NCI-H524 treated with DMSO at 0.1 percent for 48 hours (cell line): ENCODE results near the gene MACO1.
A peak's percentile ranks its signal among the peaks of the same experiment; 100 is the strongest.

ENCODE experiments used
- DNase-seq: peaks from one replicate; lab custom pipeline; 2025; lab: John Stamatoyannopoulos, UW

The MACO1 gene

DNA sequence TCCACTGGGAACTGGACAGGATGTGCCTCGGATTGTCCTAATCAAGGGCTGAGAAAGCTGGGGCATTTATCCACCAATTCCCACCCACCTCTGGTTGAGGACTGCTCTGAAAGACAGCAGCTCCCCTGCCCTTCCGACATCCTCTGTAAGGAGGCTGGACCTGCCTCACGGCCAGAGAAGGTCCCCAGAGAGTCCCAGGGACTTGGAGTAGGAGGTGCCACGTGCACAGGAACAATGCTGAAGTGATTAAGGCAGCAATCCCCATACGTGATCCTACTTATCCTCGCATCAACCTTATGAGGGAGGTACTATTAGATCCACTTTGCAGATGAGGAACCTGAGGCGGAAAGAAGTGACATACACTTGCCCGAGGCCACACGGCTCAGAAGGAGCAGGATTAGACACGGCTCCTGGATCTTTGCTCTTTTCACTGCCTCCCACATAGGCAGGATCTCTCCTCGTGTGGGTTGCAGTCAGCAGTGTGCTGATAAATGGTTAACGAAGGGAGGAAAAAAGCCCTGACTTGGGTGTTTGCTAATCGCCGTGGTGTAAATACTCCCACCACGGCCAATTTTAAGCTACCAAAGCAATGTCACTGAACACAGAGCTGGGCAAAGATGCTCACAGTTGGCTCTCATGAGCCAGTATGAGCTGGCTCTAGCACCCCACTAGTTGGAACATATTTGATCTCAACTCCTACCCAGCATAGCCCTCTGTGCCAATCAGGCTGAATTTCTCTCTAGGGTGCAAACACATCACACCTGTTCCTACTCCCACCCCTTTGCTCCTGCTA lies 94.1 kb downstream of the MACO1 start:
- no peak for DNase-seq

DNA sequence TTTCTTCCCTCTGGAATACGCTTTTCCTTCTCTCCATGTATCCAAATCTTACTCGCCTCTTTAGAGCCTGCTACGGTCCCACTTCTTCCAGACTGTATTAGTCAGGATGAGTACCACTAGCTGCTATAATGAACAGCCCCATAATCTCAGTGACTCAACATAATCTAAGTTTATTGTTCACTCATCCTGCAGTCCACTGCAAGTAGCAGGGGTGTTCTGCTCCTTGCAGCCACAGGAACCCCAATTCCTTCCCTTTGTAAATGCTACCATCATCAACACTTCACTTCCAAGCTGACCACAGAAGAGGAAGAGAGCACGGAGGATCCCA lies 94.6 kb downstream of the MACO1 start:
- no peak for DNase-seq

DNA sequence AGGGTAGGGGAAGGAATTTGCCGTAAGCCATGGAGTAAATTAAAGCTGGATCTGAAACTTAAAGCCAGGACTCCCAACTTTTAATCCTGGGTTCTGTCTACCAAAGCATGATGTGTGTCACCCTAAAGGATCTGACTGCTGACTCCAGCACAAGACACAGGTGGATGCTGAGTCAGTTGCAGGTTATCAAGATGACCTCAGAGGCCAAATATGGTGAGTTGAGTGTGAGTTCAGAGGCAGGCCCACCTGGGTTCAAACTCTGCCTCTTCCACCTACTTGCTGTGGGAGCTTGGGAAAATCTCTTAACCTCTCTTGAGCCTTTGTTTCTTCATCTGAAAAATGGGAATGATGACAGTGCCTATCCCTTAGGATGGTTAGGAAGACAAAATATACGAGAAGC lies 96.1 kb downstream of the MACO1 start:
- no peak for DNase-seq

DNA sequence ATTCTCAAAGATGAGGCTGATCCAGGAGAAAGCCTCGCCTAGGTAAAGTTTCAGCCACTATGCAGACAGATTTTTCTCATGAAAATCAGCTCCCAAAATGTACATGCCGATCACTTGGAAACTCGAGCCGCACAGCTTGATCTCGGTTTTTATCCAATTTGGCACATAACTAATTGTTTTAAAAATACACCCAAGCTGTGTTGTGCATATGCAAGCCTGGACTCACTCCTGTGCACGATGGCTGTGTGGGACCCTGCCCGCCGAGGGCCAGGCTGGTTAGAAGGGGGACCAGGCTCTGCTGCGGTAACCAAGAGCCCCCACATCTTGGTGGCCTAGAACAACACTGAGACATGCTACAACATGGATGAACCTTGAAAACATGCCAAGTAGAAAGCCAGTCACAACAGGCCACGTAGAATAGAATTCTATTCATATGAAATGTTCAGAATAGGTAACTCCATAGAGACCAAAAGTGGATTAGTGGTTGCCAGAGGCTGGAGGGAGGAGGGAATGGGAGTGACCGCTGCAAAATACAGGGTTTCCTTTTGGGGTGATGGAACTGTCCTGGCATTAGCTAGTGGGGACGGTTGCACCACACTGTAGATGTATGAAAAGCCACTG lies 96.6 kb downstream of the MACO1 start:
- DNase-seq = no peak

DNA sequence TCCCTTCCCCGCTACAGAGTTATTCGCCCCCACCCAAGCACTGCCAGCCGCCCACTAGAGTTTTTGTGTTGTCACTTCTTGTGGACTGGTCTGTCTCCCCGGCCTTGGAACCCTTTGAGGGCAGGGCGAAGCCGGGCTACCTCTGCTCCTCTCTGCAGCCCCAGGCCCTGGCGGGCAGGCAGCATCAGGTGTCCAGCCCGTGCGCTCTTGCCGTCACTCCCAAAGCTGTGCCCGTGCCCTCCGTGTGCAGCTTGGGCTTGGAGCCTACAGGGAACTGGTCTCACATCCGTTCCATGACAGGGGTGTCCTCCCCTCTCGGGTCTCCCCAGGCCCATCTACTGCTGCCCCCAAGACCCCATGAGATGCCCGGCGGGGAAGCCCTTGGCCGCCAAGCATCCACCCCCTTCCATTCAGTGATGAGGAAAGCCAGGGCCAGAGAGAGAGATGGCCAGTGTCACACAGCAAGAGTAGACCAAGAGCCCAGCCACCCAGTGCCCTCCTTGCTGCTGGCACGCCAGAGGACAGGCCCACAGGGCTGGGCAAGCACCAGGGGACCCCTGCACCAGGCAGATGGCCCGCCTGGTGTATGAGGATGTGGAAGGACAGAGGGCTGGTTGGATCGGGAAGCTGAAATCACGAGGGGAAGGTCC lies 97.4 kb downstream of the MACO1 start:
- no peak for DNase-seq

DNA sequence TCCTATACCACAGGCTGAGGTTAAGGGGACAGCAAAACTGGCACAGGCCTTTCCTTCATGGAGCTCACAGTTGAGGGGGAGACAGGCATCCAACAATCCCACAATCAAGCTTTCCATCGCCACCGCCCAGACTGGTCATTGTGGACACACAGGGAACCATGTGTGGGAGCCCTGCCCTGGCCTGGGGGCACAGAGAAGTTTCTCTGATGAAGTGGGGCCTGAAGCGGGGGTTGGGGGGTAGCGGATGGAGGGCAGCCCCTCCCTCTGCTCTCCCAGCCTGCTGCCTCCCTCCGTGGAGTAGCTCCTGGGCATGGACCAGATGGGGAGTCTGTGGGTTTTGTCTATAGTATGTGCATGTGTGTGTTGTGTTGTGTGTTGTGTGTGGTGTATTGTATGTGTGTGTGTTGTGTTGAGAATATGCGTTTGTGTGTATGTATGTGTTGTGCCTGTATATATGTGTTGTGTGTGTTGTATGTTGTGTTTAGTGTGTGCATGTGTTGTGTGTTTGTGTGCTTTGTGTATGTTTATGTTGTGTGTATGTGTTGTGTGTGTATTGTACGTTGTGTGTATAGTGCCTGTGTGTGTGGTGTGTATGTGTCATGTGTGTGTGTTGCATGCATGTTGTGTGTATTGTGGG lies 98.3 kb downstream of the MACO1 start:
- DNase-seq = no peak

DNA sequence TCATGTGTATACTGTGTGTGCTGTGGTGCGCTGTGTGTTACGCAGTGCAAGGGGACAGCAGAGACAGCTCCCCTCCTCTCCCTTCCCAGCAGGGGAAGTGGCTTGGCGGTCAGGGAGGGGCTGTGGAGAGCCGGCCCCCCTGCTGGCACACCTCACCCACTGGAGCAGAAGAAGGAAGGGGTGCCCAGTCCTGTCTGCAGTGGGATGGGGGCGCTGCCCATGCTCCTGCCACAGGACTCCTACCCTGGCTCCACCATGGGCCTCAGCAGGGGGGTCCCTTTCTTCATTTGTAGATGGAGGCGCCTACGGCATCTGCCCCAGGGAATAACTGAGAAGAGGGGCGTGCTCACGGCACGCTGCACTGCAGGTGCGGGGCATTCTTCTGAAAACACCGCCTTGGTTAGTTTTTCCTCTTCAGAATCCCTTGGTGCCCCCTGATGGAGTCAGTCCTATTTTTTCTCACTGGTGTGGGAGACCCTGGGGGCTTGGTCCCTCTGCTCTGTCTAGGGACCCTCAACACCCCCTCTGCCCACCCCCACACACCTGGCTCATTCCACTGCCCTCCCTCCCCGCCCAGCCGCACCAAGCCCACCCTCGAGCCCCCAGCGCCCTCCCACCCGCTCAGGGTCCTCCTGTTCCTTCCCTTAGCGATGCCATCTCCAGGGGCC lies 99.0 kb downstream of the MACO1 start:
- DNase-seq = no peak

DNA sequence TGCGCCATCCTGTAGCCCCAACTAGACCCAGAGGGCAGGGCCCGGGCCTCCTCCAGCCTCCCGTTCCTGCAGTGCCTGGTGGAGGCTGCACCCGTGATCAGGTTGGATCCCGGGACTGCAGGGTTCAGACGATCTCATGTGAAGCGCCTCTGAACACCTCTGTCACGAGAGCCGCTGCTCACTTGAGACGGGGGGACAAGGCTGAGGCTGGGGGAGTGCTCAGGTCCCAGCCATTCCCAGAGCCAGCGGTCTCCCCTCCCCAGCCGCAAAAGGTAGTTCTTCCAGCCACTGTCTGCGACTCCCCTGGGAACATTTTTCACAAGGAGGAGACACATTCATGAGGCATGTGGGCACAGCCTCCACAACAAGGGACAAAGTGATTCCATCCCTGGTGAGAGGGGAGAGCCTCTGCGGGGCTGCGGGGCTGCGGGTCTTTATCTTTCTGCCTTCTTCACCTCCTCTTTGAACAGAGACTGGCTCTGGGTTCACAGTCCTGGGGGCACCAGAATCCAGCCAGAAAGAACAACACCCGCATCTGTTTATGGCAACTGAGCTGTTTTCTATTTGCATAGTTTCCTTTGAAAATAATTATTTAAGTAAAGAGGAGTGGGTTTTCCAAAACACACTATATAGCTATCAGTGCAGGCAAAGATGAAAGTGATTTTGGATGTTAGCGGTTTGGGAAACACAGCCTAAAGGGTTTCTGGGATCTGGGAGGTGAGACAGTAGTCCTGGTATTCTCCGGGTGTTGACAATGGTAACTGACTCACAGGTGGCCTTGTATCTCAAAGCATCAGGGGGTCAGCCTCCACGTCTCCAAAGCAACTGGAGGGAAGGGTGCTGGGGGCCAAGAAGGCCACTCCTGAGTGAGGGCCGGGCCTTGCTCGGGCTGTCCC lies 99.7 kb downstream of the MACO1 start:
- no peak for DNase-seq

DNA sequence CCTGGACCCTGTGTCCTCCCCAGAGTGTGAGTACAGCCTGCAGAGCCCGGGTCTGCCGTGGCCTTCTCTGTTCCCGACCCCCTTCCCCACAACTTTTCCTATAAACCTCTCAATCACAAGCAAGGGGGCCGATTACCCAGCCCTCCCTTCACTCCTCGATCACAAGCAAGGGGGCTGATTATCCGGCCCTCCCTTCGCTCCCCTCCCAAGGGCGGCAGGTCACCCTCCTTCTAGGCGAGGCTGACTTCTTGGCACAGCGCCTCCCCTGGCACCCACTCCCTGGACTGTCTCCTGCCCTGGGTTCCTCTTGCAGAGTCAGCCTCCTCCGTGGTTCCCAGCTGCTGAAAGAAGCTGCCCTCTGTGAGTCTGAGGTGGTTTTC lies 100.4 kb downstream of the MACO1 start:
- no peak for DNase-seq

DNA sequence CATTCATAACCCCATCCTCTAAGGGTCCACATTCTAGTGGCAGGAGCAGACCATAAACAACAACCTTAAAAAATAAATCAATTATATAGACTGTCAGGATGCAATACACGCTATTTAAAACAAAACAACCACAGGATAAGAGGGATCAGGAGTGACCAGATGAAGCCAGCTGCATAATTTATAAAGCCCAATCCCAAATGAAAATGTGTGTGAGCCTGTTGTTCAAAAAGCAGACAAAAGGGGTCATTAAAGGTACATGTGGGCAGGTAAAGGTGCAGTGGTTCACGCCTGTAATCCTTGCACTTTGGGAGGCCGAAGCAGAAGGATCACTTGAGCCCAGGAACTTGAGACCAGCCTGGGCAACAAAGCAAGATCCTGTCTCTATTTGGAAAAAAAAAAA lies 102.3 kb downstream of the MACO1 start:
- no peak for DNase-seq

DNA sequence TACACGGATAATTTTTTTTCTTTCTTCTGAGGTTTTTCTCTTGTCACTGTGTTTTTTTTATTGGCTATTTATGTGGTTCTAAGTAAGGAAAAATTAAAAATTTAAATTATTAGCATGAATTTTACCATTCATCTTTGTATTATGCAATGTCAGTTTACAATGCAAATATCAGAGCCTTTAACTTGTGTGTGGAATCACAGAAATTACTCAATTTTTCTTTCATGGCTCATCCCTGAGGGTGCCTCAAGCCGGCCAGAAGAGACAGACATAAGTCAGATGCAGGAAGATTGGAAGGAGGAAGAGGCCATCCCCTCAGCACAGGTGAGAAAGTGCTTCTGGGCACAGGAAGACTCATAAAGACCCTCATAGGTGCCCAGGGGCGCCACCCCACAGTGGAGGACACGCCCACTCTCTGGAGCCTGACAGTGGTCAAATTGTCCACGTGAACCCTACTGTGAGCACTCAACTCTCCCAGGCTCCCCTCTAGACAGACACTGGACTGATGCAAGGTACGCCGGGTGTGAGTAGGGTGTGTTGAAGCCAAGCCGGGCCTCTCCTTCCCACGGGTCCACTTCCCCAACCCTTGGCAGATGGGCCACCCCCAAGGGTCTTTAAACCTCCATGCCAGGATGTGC lies 103.2 kb downstream of the MACO1 start:
- DNase-seq = no peak

DNA sequence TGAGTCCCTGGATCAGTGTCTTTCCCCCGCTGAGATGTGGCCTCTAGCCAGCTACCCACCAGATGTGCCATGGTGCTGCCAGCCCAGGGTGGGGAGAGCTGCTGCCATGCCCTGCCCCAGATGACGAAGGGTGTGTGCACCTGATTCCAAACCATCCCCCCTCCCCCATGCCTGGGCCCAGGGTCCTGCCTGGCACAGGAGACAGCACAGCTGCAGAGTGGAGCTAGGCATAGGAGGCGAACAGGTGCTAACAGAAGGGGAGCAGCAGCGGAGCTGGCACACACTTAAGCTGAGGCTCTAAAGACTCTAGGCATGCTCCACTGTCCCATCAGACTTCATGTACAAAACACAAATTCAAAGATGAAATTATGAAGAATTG lies 103.7 kb downstream of the MACO1 start:
- DNase-seq = peak; percentile 46

DNA sequence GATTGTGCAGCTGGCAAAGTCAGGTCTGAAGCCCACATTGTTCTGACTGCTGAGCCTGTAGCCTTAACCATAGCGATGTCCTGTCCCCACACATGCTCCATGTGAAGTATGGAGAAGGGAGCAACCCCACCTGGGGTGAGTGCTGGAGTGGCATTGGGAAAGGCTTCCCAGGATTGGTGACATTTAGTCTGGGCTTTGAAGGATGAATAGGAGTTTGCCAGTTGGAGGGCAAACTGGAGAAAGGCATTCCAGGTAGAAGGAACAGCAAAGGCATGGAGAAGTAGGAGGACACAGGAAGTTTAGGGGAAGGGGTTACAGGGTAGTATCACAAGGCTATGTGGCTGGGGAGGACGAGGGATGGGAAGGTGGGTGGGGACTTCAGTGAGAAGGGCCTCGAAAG lies 105.4 kb downstream of the MACO1 start:
- no peak for DNase-seq

DNA sequence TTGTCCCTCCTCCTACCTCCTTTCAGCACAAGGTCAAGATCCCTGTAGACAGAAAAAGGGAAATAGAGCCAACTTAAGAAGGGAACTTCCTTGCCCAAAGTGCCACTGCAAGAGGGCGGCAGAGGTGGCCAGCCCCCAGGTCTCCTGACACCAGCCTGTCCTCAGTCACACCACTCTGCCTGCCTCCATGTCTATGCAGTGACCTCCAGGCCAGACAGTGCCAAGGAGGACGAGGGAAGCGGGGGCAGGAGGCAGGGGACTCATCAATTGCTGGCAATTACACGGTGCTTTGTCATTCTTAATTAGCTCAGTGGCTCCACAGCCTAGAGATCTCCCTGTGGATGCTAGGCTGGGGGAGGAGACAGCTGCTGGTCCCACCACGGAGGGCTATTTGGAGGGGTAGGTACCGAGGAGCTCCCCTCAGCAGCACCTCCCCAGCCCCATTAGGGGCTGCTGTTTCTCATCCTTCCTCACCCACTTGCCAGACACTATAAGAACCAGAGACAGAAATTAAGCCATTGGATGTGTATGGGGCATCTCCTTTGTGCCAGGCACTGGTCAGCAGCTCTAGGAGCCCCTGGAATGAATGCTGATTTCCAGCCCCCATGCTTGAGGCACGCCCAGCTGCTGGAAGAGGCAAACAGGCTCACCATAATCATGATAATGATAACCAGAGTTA lies 106.6 kb downstream of the MACO1 start:
- DNase-seq = no peak

DNA sequence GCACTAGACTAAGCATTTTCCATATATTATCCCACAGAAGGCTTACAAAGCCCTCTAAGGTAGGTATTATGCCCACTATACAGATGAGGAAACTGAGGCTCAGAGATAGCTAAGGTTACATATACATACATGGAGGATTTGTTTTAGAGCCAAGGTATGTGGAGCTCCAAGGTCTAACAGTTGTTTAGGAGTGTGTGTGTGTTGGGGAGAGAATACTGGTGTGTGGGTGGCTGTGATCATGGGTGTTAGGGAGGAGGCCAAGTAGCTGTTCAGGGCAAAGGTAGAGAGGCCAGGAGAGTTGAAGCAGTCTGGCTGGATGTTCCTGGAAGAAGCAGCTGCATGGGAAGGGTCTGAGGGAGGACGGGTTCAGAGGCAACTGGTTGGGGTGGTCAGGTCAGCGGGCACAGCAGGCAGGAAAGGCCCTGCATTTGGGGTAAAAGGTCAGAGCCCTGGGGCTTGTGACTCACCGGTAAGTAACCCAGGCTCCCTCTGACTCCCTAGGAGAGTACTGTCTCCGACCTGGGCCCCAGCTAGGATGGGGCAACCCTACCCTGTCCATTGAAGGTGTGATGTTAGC lies 107.6 kb downstream of the MACO1 start:
- no peak for DNase-seq

DNA sequence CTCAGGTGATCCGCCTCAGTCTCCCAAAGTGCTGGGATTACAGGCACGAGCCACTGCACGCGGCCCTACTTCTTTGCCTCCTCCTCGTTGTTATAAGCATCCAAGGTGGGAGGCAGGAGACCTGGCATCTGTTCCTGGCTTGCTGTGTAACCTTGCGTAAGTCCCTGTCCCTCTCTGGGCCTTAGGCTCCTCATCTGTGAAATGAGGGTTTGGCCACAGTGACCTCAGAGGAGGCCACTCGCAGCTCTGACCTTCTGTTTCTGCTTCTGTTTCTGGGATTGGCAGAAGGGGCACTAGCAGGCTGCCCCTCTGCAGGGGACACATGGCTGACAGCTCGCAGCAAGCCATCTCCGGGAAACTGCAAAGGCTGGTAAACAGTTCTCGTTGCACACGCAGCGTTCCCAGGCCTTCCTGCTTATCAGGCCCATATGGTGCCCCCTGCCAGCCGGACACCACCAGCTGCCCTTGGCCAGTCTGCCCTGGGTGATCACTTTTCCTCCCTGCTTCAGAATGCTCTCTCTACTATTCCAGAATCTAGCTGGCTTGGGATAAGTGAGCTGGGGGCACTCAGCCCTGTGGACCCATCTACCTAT lies 110.1 kb downstream of the MACO1 start:
- no peak for DNase-seq

DNA sequence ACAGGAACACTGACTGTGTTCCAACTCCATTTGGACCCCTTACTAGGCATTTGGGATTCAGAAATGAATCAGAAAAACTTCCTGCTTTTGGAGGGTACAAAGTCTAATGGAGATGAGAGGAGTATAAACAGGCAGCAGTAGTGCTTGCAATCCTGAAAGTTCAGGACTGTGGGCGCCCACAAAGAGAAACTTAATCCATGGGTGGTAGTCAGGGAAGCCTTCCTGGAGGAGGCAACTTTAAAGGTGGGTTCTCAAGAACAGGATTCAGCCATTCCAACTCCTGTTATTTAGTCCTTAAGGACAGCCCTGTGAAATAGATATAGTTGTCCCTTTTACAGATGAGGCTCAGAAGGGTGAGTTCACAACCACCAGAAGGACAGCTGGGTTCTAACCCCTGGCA lies 110.7 kb downstream of the MACO1 start:
- no peak for DNase-seq

DNA sequence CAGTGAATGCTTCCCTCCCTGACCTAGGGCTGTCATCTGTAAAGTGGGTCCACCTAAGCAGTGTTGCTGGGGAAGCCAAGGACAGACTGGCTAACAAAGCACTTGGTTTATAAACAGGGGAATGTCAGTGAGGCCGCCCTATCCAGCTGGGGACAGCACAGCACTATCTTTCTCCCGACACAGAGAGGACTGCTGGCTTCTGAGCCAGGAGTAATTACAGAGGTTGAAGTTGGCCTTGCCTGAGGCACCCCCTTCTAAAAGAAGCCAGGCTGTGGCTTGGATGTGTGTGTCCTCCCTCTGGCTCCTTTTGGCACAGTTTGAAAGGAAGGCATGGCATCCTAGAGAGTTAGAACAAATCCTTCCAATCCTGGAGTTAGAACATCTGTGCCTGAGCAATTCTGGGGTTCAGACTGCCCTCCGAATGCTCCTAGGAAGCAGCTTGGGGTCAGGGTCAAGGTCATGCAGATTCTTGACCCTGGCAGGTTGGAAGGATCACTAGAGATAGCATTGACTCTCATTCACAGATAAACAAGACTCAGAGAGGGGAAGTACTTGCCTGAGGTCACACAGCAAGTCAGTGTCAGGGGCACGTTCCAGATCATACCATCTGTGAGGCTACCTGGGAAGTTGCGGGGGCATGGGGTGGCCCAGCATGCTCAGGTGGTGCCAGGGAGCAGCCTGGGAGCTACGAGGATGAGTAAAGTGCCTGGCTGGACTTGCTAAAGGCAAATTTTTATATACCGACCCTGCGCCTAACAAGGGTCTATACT lies 111.4 kb downstream of the MACO1 start:
- no peak for DNase-seq

DNA sequence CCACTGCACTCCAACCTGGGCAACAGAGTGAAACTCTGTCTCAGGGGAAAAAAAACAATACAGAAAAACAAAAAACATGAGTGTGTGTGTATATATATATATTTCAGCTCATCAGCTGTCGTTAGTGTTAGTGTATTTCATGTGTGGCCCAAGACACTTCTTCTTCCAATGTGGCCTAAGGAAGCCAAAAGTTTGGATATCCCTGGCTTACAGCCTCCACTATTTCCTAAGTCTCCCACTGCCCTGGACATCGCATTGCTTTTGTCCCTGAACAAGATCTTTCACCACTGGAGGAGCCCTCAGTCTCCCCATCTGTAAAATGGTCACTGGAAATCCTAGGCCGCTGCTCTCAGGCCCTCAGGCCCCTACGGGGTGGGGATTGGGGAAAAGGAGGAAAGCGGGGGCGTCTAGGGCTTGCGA lies 112.3 kb downstream of the MACO1 start:
- no peak for DNase-seq
